GM21367 (cell line): ENCODE measurements around the gene CCDC85C.

Experiments used
- ATAC-seq: cut with Tn5 transposase; IDR thresholded peaks from one replicate; pipeline ENCODE4 v1.9.1; 2021; ENCODE audit not compliant: unreplicated experiment

Gene CCDC85C

GRCh38 chr14:99513946-99514551, 90.0 kb downstream of the CCDC85C start:
- ATAC-seq, result no peak

GRCh38 chr14:99513183-99513694, 90.8 kb downstream of the CCDC85C start:
- no peak for ATAC-seq

GRCh38 chr14:99512571-99513182, 91.3 kb downstream of the CCDC85C start:
- no peak for ATAC-seq

- no peak for ATAC-seq
Measured at GRCh38 chr14:99512110-99512449, 91.9 kb downstream of the CCDC85C start.

- no peak for ATAC-seq
Measured at GRCh38 chr14:99511421-99512109, 92.4 kb downstream of the CCDC85C start.

GRCh38 chr14:99510556-99511139, 93.4 kb downstream of the CCDC85C start:
- no peak for ATAC-seq

GRCh38 chr14:99509871-99510555, 94.0 kb downstream of the CCDC85C start:
- ATAC-seq, result no peak

GRCh38 chr14:99508896-99509629, 94.9 kb downstream of the CCDC85C start:
- no peak for ATAC-seq

GRCh38 chr14:99507860-99508640, 96.0 kb downstream of the CCDC85C start:
- no peak for ATAC-seq

GRCh38 chr14:99506276-99506675, 97.7 kb downstream of the CCDC85C start:
- no peak for ATAC-seq

GRCh38 chr14:99505089-99505488, 98.9 kb downstream of the CCDC85C start:
- no peak for ATAC-seq

GRCh38 chr14:99503848-99504453, 100.1 kb downstream of the CCDC85C start:
- no peak for ATAC-seq

- no peak for ATAC-seq
Measured at GRCh38 chr14:99502989-99503421, 101.0 kb downstream of the CCDC85C start.

GRCh38 chr14:99497894-99498293, 106.1 kb downstream of the CCDC85C start:
- no peak for ATAC-seq

GRCh38 chr14:99497341-99497740, 106.7 kb downstream of the CCDC85C start:
- ATAC-seq, result no peak

GRCh38 chr14:99484106-99484505, 119.9 kb downstream of the CCDC85C start:
- ATAC-seq, result no peak

GRCh38 chr14:99481745-99482099, 122.3 kb downstream of the CCDC85C start:
- ATAC-seq, result no peak

- ATAC-seq, result peak; percentile 88
Measured at GRCh38 chr14:99480917-99481744, 122.9 kb downstream of the CCDC85C start, which contains the start of gene CCNK. CCNK (plus strand) TSS chr14:99481409; CDS start chr14:99492678, 11,269 bp downstream.
